ENCODE results near the gene SCIN.
A peak's percentile ranks its signal among the peaks of the same experiment; 100 is the strongest.
"Not testable (repeated sequence)": the region's sequence is repeated elsewhere in the genome, so short reads cannot be mapped to it uniquely, and the experiment has no call there.

Gene SCIN

DNA sequence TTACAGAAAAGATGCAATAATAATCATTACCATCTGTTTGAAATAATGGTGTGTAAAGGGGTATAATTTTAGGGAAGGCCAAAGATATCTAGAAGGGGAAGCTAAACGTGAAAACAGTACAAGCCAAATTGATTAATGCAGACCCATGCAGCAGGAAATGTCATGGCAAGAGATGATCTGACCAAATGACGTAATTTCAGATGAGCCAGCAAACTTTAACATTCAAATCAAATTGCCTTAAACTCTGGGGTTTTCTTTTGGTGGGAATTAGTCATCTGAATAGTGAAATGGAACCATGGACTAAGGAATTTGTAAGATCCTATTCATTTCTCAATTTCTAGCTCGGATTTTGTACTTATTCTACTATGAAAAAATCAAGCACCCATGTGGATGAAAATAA, 21.4 kb upstream of the SCIN start:
- Histone ChIP-seq H3K4me1 (no peaks in the 10 kb centered on the region), H3K9me3 (no peaks in the 10 kb centered on the region), H3K27me3 (no peaks in the 10 kb centered on the region), H3K4me2 (no peak overlapping the region), H3K36me3 (no peaks in the 10 kb centered on the region), H4K20me1 (no peaks in the 10 kb centered on the region), H3K4me3 (no peak overlapping the region), H3K27ac (no peak overlapping the region), H3K9ac (no peak overlapping the region)
- TF ChIP-seq Cebpa-rat (IDR thresholded peaks at IDR 0.05), result no peak

DNA sequence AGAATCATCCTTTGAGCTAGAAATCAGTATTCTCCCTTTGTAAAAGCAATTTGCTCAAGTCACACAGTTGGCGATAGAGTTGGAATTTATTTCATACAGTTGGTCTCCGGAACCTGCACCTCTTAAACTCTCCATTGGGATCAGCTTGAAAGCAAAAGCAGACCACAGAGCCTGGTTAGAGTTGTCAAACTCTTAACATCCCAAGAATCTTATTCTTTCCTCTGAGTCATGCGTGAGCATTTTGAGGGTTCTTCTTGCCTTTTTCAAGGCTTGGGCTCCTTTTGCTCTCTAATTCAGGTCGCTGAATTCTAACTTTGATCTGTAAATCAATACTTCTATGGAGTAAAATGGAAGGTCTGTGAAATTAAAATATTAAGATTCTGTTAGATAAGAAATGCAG, 19.6 kb upstream of the SCIN start:
- Histone ChIP-seq H3K9ac (no peak overlapping the region), H3K4me2 (no peak overlapping the region), H3K4me1 (no peaks in the 10 kb centered on the region), H3K4me3 (no peak overlapping the region), H3K9me3 (peaks cover 4% of the 10 kb centered on the region; the same call in 1 of the 2 replicates), H3K27me3 (no peaks in the 10 kb centered on the region), H4K20me1 (no peaks in the 10 kb centered on the region), H3K27ac (no peak overlapping the region), H3K36me3 (no peaks in the 10 kb centered on the region)
- TF ChIP-seq Cebpa-rat (IDR thresholded peaks at IDR 0.05), result no peak

DNA sequence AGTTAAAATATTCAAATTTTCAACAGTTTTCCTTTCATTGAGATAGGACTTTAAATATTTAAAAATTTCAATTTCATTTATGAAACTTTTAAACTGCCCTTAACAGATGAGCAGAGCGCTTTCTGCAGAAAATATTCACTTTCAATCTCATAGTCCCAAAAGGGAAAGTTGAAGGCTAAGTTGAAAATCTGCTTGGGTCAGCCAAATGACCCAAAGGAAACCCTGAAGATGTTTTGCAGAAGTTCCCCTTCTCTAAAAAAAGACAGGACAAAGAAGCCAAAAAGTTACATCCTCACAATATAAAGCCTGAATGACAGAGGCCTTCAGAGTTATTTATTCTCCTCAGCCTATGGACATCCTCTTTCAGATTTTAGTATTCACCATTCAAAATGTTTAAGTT, 17.6 kb upstream of the SCIN start:
- Histone ChIP-seq H3K4me1 (no peaks in the 10 kb centered on the region), H3K27ac (no peak overlapping the region), H3K9ac (no peak overlapping the region), H3K27me3 (no peaks in the 10 kb centered on the region), H3K4me3 (no peak overlapping the region), H3K36me3 (no peaks in the 10 kb centered on the region), H4K20me1 (no peaks in the 10 kb centered on the region), H3K9me3 (peaks cover 17% of the 10 kb centered on the region), H3K4me2 (no peak overlapping the region)
- TF ChIP-seq Cebpa-rat (IDR thresholded peaks at IDR 0.05), result no peak

DNA sequence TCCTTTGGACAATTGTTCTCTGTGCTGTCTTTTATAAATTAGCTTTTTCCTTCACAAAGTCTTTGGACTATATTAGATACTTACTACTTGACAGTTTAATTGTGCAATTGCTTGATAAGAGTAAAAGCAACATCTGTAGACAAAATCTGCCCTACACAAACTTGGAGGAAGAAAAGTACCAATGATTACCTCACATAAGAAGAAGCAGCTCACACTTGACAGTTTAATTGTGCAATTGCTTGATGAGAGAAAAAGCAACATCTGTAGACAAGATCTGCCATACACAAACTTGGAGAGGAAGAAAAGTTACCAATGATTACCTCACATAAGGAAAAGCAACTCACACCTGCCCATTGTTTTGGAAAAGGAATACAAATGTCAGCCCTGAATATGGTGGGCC, 17.1 kb upstream of the SCIN start:
- Histone ChIP-seq H3K9me3 (peaks cover 17% of the 10 kb centered on the region), H4K20me1 (no peaks in the 10 kb centered on the region), H3K4me3 (no peak overlapping the region), H3K4me1 (no peaks in the 10 kb centered on the region), H3K9ac (no peak overlapping the region), H3K27me3 (no peaks in the 10 kb centered on the region), H3K36me3 (no peaks in the 10 kb centered on the region), H3K4me2 (no peak overlapping the region), H3K27ac (no peak overlapping the region)
- TF ChIP-seq Cebpa-rat (IDR thresholded peaks at IDR 0.05), result no peak

DNA sequence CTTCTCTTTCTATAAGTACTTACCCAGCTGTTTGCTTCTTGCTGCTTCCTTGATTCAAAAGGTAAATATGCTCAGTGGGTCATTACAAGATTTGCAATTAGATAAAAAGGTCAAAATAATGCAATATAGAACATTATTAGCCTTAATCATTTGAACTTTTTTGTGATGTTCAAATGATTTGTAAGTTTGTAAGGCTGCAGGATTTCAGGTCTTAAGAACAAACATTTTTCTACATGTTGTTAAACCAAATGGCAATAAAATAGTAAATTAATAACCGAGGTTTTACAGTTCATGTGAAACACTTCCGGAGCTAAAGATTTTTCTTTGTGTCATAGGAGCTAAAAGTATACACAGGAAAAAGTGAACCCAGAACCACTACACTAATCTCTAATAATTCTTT, 16.2 kb upstream of the SCIN start:
- H3K9me3 ChIP-seq, result peaks cover 17% of the 10 kb centered on the region
- no peak overlapping the region for H3K4me3 ChIP-seq
- no peak overlapping the region for H3K9ac ChIP-seq
- H3K36me3 ChIP-seq, result no peaks in the 10 kb centered on the region
- H3K27ac ChIP-seq, result no peak overlapping the region
- H3K27me3 ChIP-seq, result no peaks in the 10 kb centered on the region
- no peak for TF ChIP-seq Cebpa-rat (IDR thresholded peaks at IDR 0.05)
- H3K4me1 ChIP-seq, result no peaks in the 10 kb centered on the region
- H3K4me2 ChIP-seq, result no peak overlapping the region
- no peaks in the 10 kb centered on the region for H4K20me1 ChIP-seq

DNA sequence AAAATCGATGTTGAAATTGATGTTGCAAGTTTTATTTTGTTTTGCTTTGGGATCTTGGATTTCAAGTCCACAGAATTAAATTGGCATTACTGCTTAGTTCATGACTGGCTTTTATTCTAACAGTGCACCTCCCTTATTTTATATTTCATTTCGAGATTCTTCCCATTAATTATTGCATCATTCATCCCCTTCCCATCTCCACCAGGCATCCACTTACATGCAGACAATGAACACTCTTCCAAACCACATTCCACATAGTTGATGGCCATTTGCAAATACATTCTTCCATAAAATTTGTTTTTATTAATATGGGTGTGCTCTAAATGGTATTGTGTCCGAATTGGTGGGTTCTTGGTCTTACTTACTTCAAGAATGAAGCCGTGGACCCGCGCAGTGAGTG, 15.6 kb upstream of the SCIN start:
- no peak overlapping the region for H3K9ac ChIP-seq
- H3K9me3 ChIP-seq, result peaks cover 17% of the 10 kb centered on the region
- H3K27ac ChIP-seq, result no peak overlapping the region
- TF ChIP-seq Cebpa-rat (IDR thresholded peaks at IDR 0.05), result peak; percentile 13; the same call in 1 of the 2 replicates
- H3K4me2 ChIP-seq, result no peak overlapping the region
- H3K4me1 ChIP-seq, result no peaks in the 10 kb centered on the region
- no peaks in the 10 kb centered on the region for H3K27me3 ChIP-seq
- H4K20me1 ChIP-seq, result no peaks in the 10 kb centered on the region
- no peak overlapping the region for H3K4me3 ChIP-seq
- H3K36me3 ChIP-seq, result no peaks in the 10 kb centered on the region

DNA sequence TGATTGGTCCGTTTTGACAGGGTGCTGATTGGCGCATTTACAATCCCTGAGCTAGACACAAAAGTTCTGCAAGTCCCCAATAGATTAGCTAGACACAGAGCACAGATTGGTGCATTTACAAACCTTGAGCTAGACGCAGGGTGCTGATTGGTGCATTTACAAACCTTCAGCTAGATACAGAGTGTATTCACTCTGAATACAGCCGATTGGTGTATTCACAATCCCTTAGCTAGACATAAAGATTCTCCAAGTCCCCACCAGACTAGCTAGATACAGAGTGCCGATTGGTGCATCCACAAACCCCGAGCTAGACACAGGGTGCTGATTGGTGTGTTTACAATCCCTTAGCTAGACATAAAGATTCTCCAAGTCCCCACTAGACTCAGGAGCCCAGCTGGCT, 14.8 kb upstream of the SCIN start:
- not testable (repeated sequence) for H3K4me1 ChIP-seq, H3K4me2 ChIP-seq, H3K27ac ChIP-seq, H3K36me3 ChIP-seq, H3K9ac ChIP-seq, H4K20me1 ChIP-seq, H3K27me3 ChIP-seq, H3K4me3 ChIP-seq
- H3K9me3 ChIP-seq, result peaks cover 17% of the 10 kb centered on the region

DNA sequence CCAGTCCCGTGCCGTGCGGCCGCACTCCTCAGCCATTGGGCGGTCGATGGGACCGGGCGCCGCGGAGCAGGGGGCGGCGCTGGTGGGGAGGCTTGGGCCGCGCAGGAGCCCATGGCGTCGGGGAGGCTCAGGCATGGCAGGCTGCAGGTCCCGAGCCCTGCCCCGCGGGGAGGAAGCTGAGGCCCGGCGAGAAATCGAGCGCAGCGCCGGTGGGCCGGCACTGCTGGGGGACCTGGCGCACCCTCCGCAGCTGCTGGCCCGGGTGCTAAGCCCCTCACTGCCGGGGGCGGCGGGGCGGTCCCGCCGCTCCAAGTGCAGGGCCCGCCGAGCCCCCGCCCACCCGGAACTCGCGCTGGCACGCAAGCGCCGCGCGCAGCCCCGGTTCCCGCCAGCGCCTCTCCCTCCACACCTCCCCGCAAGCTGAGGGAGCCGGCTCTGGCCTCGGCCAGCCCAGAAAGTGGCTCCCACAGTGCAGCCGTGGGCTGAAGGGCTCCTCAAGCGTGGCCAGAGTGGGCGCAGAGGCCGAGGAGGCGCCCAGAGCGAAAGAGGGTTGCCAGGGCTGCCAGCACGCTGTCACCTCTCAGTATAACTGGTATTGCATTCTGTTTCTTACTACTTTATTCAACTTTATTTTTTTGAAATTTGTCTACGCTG, 14.3 kb upstream of the SCIN start:
- not testable (repeated sequence) for H3K9ac ChIP-seq, H3K4me2 ChIP-seq, H3K27ac ChIP-seq, H3K4me1 ChIP-seq, H4K20me1 ChIP-seq, H3K4me3 ChIP-seq, H3K27me3 ChIP-seq, H3K36me3 ChIP-seq
- H3K9me3 ChIP-seq, result peaks cover 17% of the 10 kb centered on the region

DNA sequence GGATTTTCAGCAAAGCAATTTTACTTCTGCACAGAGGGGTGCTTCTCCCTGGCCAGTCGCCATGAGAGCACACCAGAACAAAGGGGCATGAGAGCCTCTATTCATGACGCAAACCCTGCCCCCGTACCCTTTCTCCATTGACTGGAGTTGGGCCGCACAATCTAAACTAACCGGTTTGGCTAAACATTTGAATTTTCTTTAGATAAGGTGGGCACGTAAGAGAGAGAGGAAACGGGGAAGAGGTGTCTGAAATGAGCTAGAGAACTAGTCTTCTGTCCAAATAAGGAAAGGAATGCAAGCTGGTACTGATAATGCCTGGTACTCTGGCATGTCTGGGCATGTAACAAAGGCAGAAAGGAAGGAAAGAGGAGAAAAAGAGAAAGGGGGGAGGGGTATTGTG, 13.2 kb upstream of the SCIN start:
- Histone ChIP-seq H3K27ac (no peak overlapping the region), H3K4me1 (no peaks in the 10 kb centered on the region), H4K20me1 (no peaks in the 10 kb centered on the region), H3K4me2 (no peak overlapping the region), H3K9me3 (peaks cover 17% of the 10 kb centered on the region), H3K4me3 (no peak overlapping the region), H3K27me3 (no peaks in the 10 kb centered on the region), H3K36me3 (no peaks in the 10 kb centered on the region), H3K9ac (no peak overlapping the region)
- no peak for TF ChIP-seq Cebpa-rat (IDR thresholded peaks at IDR 0.05)

DNA sequence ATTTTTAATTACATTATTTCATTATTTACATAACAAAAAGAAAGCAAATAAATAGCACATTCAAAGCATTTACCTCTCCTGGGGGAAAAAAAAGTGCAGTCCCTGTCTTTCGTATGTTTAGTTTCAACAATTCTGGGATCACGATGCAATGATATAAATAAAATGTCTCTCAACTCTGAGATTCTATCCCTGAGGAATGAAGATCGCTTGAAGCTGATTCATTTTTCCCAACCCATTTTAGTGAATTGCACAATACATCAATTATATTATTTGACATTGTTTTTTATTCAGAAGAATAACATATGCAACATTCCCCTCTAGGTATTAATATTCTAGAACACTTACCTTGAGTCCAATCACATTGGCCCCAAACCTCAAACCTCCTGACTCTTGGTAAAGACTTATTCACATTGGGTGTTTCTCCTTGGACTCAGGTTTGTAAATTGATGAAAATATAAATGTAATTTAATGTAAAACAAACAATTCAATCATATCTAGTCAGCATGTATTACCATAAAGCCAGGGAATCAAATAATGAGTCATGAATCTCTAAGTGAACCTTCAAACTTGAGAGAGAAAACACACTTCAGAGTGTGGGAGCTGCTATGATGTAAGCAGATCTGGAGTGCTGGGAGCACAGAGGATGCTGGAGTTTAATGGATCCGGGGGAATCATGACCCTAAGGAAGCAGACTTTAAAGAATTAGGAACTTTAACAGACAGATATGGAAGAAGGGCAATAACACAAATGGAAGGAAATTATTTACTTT, 5.3 kb upstream of the SCIN start:
- Histone ChIP-seq H3K9ac (no peak overlapping the region), H3K36me3 (no peaks in the 10 kb centered on the region), H3K27ac (no peak overlapping the region), H3K4me3 (no peak overlapping the region), H4K20me1 (no peaks in the 10 kb centered on the region), H3K4me1 (no peaks in the 10 kb centered on the region), H3K9me3 (0 out of 2 replicates have a peak, but pooled peaks cover under 1% of the 10 kb centered on the region), H3K27me3 (no peaks in the 10 kb centered on the region), H3K4me2 (no peak overlapping the region)
- peak; percentile 25; the same call in 1 of the 2 replicates for TF ChIP-seq Cebpa-rat (IDR thresholded peaks at IDR 0.05)

All from BLaER1 (cell line).